H1 (cell line): ENCODE results near the gene HDC. TPM values are rescaled to one million over a fixed set of nuclear protein-coding genes. Genes with fewer than 3 reads are reported as not detected.

ENCODE experiments used
- CHD7 ChIP-seq: fragments of 300-600 bp; sonication (generic); IDR thresholded peaks from 2 replicates; pipeline ENCODE4 v1.7.1; 2012; ENCODE audit warnings: low read length, moderate library complexity, mild to moderate bottlenecking, inconsistent platforms; ENCODE audit not compliant: insufficient replicate concordance
- CREB1 ChIP-seq: IDR thresholded peaks from 2 replicates; pipeline ENCODE4 v1.6.1; 2012; ENCODE audit warnings: inconsistent platforms
- CTBP2 ChIP-seq: IDR thresholded peaks from 2 replicates; pipeline ENCODE4 v1.7.0; 2011; ENCODE audit warnings: borderline replicate concordance, mild to moderate bottlenecking, moderate library complexity, mixed read lengths, low read length; ENCODE audit not compliant: insufficient read depth, insufficient read length
- KDM5A ChIP-seq: fragments of 200-600 bp; IDR thresholded peaks from 2 replicates; pipeline ENCODE4 v1.7.1; 2012; ENCODE audit warnings: mild to moderate bottlenecking, low read length, inconsistent platforms, mixed read lengths
- MAX ChIP-seq: IDR thresholded peaks from 2 replicates; pipeline ENCODE4 v1.6.1; 2012; ENCODE audit warnings: inconsistent platforms
- SP1 ChIP-seq: IDR thresholded peaks from 2 replicates; pipeline ENCODE4 v1.6.1; 2011; ENCODE audit warnings: low read depth, low read length
- SRF ChIP-seq: IDR thresholded peaks from 2 replicates; pipeline ENCODE4 v1.6.1; 2011; ENCODE audit warnings: mild to moderate bottlenecking, low read depth, low read length, moderate library complexity
- TAF7 ChIP-seq: optimal IDR thresholded peaks from 2 replicates; pipeline ENCODE3; 2011; ENCODE audit warnings: low read depth, mild to moderate bottlenecking, inconsistent platforms, low read length, moderate library complexity, borderline replicate concordance
- polyA plus RNA-seq, 7 experiments: library from polyadenylated mRNA; depleted of rRNA in 3 of 7; stranded (reverse) in 5 of 7; unstranded in 2 of 7; fragments of >200 nt in 5 of 7; fragments of 200-250 nt in 2 of 7; gene quantifications; 1 replicate in 5 of 7; 2 replicates in 1 of 7; 4 replicates in 1 of 7; pipeline versions ENCODE4 v1.2.1 to v1.2.3, GENCODE V29; 2011 to 2013; ENCODE audit warnings: missing spikeins in 2 of 7, mixed read lengths in 2 of 7
- total RNA-seq: library from RNA; stranded (reverse); fragmentation: NEBNext Ultra II Directional; extraction: Animal tissue kit (Norgen Biotek cat#: 25700); gene quantifications from 2 replicates; pipeline ENCODE4 v1.2.1, GENCODE V29; 2021

Gene HDC
- total and polyA plus RNA-seq, 2 of the 8 experiments (the other 6 are each of a cell fraction or from before 2014, with no cell fraction given) = 0.20 to 0.22 TPM

- TF ChIP-seq CHD7 (no peak), MAX (no peak), SRF (no peak), CREB1 (no peak), TAF7 (no peak), KDM5A (no peak), SP1 (no peak), CTBP2 (no peak)
Measured at GRCh38 chr15:50265620-50266019, at the start of gene HDC (continued).
